ENCODE results near the gene SCAF4.
"Not testable (repeated sequence)": the region's sequence is repeated elsewhere in the genome, so short reads cannot be mapped to it uniquely, and the experiment has no call there.

Gene SCAF4, protein sequence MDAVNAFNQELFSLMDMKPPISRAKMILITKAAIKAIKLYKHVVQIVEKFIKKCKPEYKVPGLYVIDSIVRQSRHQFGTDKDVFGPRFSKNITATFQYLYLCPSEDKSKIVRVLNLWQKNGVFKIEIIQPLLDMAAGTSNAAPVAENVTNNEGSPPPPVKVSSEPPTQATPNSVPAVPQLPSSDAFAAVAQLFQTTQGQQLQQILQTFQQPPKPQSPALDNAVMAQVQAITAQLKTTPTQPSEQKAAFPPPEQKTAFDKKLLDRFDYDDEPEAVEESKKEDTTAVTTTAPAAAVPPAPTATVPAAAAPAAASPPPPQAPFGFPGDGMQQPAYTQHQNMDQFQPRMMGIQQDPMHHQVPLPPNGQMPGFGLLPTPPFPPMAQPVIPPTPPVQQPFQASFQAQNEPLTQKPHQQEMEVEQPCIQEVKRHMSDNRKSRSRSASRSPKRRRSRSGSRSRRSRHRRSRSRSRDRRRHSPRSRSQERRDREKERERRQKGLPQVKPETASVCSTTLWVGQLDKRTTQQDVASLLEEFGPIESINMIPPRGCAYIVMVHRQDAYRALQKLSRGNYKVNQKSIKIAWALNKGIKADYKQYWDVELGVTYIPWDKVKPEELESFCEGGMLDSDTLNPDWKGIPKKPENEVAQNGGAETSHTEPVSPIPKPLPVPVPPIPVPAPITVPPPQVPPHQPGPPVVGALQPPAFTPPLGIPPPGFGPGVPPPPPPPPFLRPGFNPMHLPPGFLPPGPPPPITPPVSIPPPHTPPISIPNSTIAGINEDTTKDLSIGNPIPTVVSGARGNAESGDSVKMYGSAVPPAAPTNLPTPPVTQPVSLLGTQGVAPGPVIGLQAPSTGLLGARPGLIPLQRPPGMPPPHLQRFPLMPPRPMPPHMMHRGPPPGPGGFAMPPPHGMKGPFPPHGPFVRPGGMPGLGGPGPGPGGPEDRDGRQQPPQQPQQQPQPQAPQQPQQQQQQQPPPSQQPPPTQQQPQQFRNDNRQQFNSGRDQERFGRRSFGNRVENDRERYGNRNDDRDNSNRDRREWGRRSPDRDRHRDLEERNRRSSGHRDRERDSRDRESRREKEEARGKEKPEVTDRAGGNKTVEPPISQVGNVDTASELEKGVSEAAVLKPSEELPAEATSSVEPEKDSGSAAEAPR

DNA sequence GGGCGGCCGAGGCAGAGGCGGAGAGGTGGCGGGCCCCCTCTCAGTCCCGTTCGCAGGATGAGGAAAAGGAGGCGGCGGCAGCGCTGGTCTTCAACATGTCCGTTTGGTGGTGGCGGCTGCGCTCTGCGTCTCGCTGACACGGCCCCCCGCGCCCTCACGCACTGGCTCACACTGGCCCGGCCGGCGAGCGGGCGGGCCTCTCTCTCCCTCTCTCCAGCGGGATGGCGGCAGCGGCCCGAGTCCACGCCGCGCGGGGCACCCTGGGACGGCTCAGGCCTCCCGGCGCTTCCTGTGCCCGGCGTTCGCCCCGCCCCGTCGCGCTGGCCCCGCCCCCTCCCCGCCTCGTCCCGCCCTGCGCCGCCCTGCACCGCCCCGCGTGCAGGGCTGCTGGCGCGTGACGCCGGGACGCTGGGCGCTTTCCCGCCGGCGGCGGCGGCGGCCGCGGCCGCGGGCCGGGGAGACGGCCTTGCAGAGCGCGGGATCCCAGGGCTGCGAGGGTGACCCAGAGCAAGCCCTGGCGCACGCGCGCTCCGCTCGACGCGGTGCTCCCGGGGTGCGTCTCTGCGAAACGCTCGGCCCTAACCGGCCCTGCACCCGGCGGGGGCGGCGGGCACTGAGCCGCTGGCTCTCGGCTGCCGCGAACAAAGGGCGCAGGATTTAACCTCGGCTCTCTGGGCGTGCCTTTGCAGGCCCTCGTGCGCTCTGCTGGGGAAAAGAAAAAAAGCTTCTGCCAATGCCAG lies at the start of gene SCAF4:
Gene SCAF4 (minus strand): TSS at position 262 of the 740 bp plus-strand sequence. CDS start 426 bp downstream, outside the sequence.
- Mint-ChIP-seq H3K27me3 (ENCODE audit: low read depth) (no peaks in the 10 kb centered on the region), H3K36me3 (ENCODE audit: low read depth) (peaks cover 3% of the 10 kb centered on the region), H3K4me3 (peak within 1 kb of the TSS; percentile 85), H3K27ac (peak within 1 kb of the TSS; percentile 70), H3K9me3 (no peaks in the 10 kb centered on the region), H3K4me1 (ENCODE audit: low read depth) (peaks cover 2% of the 10 kb centered on the region)

DNA sequence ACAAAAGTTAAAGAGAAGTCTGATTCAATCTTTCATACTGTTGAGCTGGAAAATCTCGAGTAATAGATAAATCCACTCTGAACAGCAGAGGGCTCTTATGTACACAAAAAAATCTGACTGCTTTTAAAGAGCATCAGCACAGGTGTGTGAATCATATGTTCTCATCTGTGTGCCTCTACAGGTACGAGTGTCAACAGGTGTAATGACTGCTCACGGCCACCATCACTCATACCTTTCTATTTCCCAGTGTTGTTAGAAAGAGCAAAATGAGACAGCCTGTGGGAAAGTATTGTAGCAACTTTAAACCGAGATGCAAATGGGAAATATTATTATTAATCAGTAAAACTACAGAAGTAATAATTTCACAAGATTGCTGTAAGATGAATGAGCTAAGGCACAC lies 49.0 kb upstream of the SCAF4 start:
- H3K9me3 Mint-ChIP-seq, result no peaks in the 10 kb centered on the region
- H3K27ac Mint-ChIP-seq, result no peak overlapping the region

DNA sequence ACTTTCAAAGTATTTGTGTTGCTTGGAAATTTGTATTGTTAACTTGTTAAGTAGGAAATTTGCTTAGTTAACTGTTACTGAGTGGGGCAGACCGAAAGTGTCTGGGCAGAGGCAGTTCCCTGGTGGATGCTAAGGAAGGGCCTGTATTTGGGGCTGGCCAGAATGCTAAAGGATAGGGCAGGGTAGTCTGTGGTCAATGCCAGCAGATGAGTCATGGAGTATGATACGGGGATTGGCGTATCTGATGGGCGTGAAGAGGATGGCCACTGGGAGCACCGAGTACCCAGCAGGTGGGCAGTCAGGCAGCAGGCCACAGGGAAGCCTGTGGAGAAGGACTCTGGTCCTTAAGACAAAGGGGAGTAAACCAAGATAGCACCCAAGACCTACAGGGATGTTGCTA lies 46.6 kb upstream of the SCAF4 start:
- Mint-ChIP-seq H3K36me3 (ENCODE audit: low read depth) (no peaks in the 10 kb centered on the region), H3K9me3 (no peaks in the 10 kb centered on the region), H3K27me3 (ENCODE audit: low read depth) (peaks cover 10% of the 10 kb centered on the region), H3K4me3 (no peak overlapping the region), H3K4me1 (ENCODE audit: low read depth) (no peaks in the 10 kb centered on the region), H3K27ac (no peak overlapping the region)

More for the DNA sequence above, 49.0 kb upstream of the SCAF4 start:
- peaks cover 10% of the 10 kb centered on the region for H3K27me3 Mint-ChIP-seq (ENCODE audit: low read depth)
- H3K36me3 Mint-ChIP-seq (ENCODE audit: low read depth), result no peaks in the 10 kb centered on the region
- H3K4me3 Mint-ChIP-seq, result no peak overlapping the region
- H3K4me1 Mint-ChIP-seq (ENCODE audit: low read depth), result no peaks in the 10 kb centered on the region

DNA sequence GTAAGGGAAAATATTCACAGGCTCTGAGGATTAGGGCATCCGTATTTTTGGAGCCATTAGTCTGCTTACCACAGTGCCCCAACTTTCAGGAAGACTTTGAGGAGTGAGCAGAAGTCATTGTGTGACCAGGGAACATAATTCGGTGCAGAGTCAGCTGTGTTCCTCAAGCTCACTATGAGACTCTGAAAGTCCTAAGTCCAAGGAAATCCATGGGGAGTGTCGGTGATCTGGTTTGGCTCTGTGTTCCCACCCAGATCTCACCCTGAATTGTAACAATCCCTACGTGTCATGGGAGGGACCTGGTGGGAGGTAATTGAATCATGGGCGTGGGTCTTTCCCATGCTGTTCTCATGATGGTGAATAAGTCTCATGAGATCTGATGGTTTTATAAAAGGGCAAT lies 45.9 kb upstream of the SCAF4 start:
- H3K9me3 Mint-ChIP-seq, result no peaks in the 10 kb centered on the region
- peaks cover 10% of the 10 kb centered on the region for H3K27me3 Mint-ChIP-seq (ENCODE audit: low read depth)
- H3K4me1 Mint-ChIP-seq (ENCODE audit: low read depth), result no peaks in the 10 kb centered on the region
- H3K4me3 Mint-ChIP-seq, result no peak overlapping the region
- no peaks in the 10 kb centered on the region for H3K36me3 Mint-ChIP-seq (ENCODE audit: low read depth)
- H3K27ac Mint-ChIP-seq, result no peak overlapping the region

DNA sequence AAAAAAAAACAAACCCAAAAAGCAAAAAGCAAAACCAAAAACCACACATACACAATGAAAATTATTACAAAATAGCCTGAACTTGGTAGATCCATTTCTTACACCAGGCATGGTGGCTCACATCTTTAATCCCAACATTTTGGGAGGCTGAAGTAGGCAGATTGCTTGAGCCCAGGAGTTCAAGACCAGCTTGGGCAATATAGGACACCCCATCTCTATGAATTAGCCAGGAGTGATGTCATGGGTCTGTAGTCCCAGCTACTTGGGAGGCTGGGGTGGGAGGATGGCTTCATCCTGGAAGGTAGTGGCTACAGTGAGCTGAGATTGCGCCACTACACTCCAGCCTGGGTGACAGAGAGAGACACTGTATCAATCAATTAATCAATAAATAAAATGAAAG lies 42.1 kb upstream of the SCAF4 start:
- peaks cover 3% of the 10 kb centered on the region for H3K27me3 Mint-ChIP-seq (ENCODE audit: low read depth)
- no peaks in the 10 kb centered on the region for H3K36me3 Mint-ChIP-seq (ENCODE audit: low read depth)
- no peak overlapping the region for H3K27ac Mint-ChIP-seq
- no peak overlapping the region for H3K4me3 Mint-ChIP-seq
- no peaks in the 10 kb centered on the region for H3K9me3 Mint-ChIP-seq
- H3K4me1 Mint-ChIP-seq (ENCODE audit: low read depth), result no peaks in the 10 kb centered on the region

DNA sequence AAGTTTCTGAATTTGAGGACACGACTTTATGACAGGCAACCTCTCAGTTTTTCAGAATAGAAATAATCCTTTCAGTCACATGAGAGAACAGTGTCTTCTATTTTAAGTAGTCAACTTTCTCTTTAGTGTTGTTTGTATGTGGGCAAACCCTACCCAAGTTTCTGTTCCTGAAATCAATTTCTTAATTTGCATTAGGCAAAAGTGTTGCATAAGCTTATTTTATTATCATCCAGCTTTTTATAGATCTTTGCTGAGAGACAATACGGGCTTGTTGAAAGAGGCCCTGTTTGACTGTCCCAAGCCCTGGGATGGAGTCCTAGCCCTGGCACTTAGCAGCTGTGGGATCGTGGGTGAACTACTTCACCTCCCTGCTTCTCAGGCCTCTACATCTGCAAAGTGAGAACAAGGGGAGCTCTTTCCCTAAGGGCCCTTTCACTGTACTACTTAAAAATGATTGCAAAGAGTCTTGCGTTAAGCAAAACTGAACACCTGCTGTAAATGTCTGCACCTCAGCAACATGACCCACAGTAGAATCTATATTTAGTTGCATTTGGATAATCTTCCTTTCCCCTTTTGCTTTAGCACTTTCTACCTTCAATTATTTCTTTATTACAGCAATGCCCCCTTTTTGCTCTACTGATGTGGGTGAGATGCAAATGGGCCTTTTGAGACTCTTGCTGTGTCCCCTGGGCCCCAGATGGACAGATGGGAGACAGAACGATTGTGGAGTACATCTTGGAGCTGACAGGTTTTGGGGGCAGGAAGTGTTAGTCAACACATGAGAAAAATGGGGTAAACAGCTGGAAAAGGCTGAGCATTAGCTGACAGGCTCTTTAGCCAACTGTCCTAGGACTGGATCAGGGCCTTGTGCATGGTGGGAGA lies 41.0 kb upstream of the SCAF4 start:
- Mint-ChIP-seq H3K9me3 (no peaks in the 10 kb centered on the region), H3K4me3 (no peak overlapping the region), H3K36me3 (ENCODE audit: low read depth) (no peaks in the 10 kb centered on the region), H3K27ac (no peak overlapping the region), H3K27me3 (ENCODE audit: low read depth) (peaks cover 3% of the 10 kb centered on the region), H3K4me1 (ENCODE audit: low read depth) (no peaks in the 10 kb centered on the region)

DNA sequence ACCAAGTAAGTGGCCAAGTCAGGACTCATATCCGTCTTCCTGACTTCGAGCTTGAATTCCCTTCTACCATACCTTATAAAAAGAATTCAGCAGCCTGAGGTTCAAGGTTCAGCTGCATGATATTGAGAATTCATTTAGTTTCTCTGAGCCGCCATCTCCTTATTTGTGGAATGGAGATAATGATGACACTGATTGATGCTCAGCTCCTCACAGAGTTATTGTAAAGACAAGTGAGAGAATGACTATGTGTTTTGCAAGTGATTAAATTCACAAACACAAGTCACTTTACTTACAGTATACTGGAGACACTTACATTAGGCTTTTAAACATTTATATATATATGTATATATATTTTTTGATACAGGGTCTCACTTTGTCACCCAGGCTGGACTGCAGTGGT lies 39.8 kb upstream of the SCAF4 start:
- Mint-ChIP-seq H3K4me3 (no peak overlapping the region), H3K27ac (no peak overlapping the region), H3K4me1 (ENCODE audit: low read depth) (no peaks in the 10 kb centered on the region), H3K9me3 (no peaks in the 10 kb centered on the region), H3K36me3 (ENCODE audit: low read depth) (no peaks in the 10 kb centered on the region), H3K27me3 (ENCODE audit: low read depth) (peaks cover 3% of the 10 kb centered on the region)

DNA sequence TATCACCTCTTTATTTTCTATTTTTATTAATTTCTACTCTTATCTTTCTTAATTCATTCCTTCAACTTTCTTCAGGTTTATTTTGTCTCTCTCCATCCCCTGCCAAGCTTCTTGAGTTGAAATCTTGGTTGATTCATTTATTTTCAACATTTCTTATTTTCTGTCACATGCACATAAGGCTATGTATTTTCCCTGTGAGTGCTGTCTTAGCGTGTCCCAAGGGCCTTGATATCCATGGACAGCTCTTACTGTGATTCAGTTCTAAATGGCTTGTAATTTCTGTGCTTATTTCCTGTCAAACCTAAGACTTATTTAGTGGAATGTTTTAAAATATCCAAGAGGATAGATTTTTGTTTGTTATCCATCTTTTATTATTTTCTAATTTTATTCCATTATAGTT lies 36.8 kb upstream of the SCAF4 start:
- Mint-ChIP-seq H3K27me3 (ENCODE audit: low read depth) (no peaks in the 10 kb centered on the region), H3K4me1 (ENCODE audit: low read depth) (no peaks in the 10 kb centered on the region), H3K9me3 (no peaks in the 10 kb centered on the region), H3K27ac (no peak overlapping the region), H3K36me3 (ENCODE audit: low read depth) (no peaks in the 10 kb centered on the region), H3K4me3 (no peak overlapping the region)

DNA sequence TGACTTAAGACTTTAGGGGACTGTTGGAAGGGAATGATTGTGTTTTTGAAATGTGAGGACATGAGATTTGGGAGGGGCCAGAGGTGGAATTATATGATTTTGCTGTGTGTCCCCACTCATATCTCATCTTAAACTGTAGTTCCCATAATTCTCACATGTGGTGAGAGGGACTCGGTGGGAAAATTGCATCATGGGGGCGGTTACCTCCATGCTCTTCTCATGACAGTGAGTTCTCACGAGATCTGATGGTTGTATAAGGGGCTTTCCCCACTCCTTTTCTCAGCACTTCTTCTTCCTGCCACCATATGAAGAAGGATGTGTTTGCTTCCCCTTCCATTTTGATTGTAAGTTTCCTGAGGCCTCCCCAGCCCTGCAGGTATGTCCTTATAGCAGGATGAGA lies 35.0 kb upstream of the SCAF4 start:
- no peak overlapping the region for H3K4me3 Mint-ChIP-seq
- no peaks in the 10 kb centered on the region for H3K27me3 Mint-ChIP-seq (ENCODE audit: low read depth)
- H3K4me1 Mint-ChIP-seq (ENCODE audit: low read depth), result no peaks in the 10 kb centered on the region
- no peak overlapping the region for H3K27ac Mint-ChIP-seq
- no peaks in the 10 kb centered on the region for H3K9me3 Mint-ChIP-seq
- H3K36me3 Mint-ChIP-seq (ENCODE audit: low read depth), result no peaks in the 10 kb centered on the region

DNA sequence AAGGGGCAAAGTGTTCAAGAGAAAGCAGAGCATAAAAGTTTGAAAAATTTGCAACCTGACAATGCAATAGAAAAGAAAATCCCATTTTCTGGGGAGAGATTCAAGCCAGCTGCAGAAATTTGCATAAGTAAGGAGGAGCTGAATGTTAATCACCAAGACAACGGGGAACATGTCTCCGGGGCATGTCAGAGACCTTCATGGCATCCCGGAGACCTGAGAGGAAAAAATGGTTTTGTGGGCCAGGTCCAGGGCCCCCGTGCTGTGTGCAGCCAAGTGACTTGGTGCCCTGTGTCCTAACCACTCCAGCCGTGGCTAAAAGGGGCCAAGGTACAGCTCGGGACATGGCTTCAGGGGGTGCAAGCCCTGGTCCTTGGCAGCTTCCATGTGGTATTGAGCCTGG lies 33.9 kb upstream of the SCAF4 start:
- H3K4me3 Mint-ChIP-seq; H3K27ac Mint-ChIP-seq; H3K4me1 Mint-ChIP-seq (ENCODE audit: low read depth); H3K36me3 Mint-ChIP-seq (ENCODE audit: low read depth); H3K27me3 Mint-ChIP-seq (ENCODE audit: low read depth); H3K9me3 Mint-ChIP-seq: not testable (repeated sequence)

DNA sequence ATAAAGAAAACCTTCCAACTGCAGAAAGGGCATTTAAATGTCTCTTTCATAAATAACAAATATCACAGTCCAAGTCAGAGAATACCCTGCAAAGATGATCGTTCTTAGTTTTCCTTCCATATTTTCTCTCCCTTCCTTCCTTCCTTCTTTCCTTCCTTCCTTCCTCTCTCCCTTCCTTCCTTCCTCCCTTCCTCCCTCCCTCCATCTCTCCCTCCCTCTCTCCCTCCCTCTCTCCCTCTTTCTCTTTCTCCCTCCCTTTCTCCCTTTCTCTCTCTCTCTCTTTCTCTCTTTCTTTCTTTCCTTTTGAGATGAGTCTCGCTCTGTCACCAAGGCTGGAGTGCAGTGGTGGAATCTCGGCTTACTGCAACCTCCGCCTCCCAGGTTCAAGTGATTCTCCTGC lies 29.0 kb upstream of the SCAF4 start:
- no peaks in the 10 kb centered on the region for H3K9me3 Mint-ChIP-seq
- no peaks in the 10 kb centered on the region for H3K36me3 Mint-ChIP-seq (ENCODE audit: low read depth)
- no peaks in the 10 kb centered on the region for H3K4me1 Mint-ChIP-seq (ENCODE audit: low read depth)
- H3K27me3 Mint-ChIP-seq (ENCODE audit: low read depth), result no peaks in the 10 kb centered on the region
- no peak overlapping the region for H3K27ac Mint-ChIP-seq
- no peak overlapping the region for H3K4me3 Mint-ChIP-seq

DNA sequence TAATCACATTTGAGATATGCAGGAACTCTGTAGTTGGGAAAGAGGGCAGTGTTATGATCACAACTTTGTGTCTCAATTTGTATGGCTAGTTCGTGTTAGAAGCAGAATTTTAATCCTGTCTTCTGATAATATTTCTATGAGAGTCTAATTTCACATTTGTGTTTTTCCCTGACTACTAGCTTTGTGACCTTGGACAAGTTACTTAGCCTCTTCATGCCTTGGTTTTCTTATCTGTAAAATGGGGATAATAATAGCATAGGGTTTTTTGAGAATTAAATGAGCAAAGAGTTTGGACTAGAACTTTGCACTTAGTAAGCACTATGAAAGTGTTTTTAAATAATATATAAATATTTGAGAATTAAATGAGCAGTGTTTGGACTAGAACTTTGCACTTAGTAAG lies 24.9 kb upstream of the SCAF4 start:
- Mint-ChIP-seq H3K36me3 (ENCODE audit: low read depth) (no peaks in the 10 kb centered on the region), H3K4me3 (no peak overlapping the region), H3K9me3 (no peaks in the 10 kb centered on the region), H3K27ac (no peak overlapping the region), H3K27me3 (ENCODE audit: low read depth) (no peaks in the 10 kb centered on the region), H3K4me1 (ENCODE audit: low read depth) (no peaks in the 10 kb centered on the region)

DNA sequence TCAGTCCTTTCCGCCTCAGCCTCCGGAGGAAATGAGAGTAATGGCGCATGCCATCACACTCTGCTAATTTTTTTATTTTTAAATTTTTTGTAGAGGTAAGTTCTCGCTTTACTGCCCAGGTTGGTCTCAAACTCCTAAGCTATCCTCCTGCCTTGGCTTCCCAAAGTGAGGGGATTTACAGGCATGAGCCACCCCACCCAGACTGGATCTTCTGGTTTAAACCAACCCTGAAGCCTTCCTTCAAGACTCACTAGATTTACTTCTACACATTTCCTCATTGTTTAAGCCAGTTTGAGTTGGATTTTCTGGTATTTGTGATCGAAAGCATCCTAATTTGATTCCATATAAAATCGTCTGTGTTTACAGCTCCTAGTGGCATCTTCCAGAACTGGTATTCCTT lies 23.1 kb upstream of the SCAF4 start:
- no peaks in the 10 kb centered on the region for H3K27me3 Mint-ChIP-seq (ENCODE audit: low read depth)
- no peaks in the 10 kb centered on the region for H3K36me3 Mint-ChIP-seq (ENCODE audit: low read depth)
- no peaks in the 10 kb centered on the region for H3K9me3 Mint-ChIP-seq
- no peaks in the 10 kb centered on the region for H3K4me1 Mint-ChIP-seq (ENCODE audit: low read depth)
- no peak overlapping the region for H3K27ac Mint-ChIP-seq
- no peak overlapping the region for H3K4me3 Mint-ChIP-seq

DNA sequence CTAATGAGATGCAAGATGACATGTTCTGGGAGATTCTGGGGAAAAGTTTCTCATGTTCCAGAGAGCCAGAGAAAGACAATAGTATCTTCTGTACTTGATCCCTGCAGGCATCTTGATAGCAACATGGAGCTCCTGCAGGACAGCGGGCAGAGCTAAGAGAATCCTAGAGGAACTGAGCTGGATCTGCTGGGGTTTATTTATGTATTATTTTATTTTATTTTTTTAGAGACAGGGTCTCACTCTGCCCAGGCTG lies 22.7 kb upstream of the SCAF4 start:
- Mint-ChIP-seq H3K27ac (no peak overlapping the region), H3K9me3 (no peaks in the 10 kb centered on the region), H3K36me3 (ENCODE audit: low read depth) (no peaks in the 10 kb centered on the region), H3K27me3 (ENCODE audit: low read depth) (no peaks in the 10 kb centered on the region), H3K4me1 (ENCODE audit: low read depth) (no peaks in the 10 kb centered on the region), H3K4me3 (no peak overlapping the region)
